Measurements from ENCODE around the gene NECAB2. TPM values are rescaled to one million over a fixed set of nuclear protein-coding genes. Genes with fewer than 3 reads are reported as not detected.

The NECAB2 gene
- total RNA-seq, 1 donor from 2014 or later = 12.6 TPM

DNA sequence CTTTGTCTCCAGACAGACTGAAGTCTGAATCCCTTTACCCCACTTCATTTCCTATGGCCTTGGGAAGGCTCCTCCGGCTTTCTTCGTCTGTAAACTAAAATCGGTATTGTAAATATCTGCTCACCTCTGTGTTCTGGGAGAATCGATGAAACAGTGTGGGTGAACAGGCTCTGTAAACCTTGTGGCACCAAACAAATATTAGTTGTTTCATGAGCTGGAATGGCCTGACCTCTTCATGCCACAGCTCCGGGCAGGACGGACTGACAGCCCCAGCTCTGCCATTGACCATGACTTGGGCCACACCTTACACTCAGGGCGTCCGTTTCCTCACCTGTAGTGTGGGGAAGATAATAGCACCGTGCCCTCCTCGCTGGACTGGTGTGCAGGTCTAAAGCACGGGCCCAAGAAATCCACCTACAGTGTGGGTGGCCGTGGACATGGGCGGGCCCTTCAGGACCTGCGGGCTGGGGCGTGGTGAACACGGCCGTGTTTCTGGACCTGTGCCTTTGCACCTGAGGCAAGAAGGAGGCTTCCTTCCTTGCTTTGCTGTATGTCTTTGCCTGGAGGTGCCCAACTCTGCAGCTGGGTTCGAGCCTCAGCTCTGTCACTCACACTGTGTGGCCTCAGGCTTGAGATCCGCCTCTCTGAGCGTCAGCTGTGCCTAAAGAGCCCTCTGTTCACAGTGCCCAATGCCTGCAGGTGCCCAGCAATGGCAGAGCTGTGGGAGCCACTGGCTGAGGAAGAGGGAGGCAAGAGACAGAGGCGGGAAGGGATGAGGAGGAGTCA, 21.1 kb upstream of the NECAB2 start:
- Histone ChIP-seq H3K27ac (no peak overlapping the region), H3K27me3 (no peaks in the 10 kb centered on the region), H3K4me3 (no peak overlapping the region), H3K36me3 (no peaks in the 10 kb centered on the region), H3K4me1 (no peaks in the 10 kb centered on the region), H3K79me2 (ENCODE audit: low read depth) (no peaks in the 10 kb centered on the region), H4K20me1 (ENCODE audit: low read depth) (no peaks in the 10 kb centered on the region), H2AFZ (replicated peaks) (no peak overlapping the region), H3K9ac (no peak overlapping the region), H3K4me2 (no peak overlapping the region), H3F3A (ENCODE audit: low read depth) (peaks cover 11% of the 10 kb centered on the region), H3K9me3 (ENCODE audit: low read depth) (no peaks in the 10 kb centered on the region)
- peaks cover 7% of the 10 kb centered on the region for H3K9me3 Mint-ChIP-seq
- TF ChIP-seq CTCF (IDR thresholded peaks at IDR 0.05) (no peak), EZH2 (IDR thresholded peaks at IDR 0.05) (no peak), EZH2phosphoT487 (IDR thresholded peaks at IDR 0.05) (no peak)
- no peak for DNase-seq (ENCODE audit: low spot score)
- H3K27me3 Mint-ChIP-seq (ENCODE audit: insufficient read depth, low read depth) = peaks cover 4% of the 10 kb centered on the region
- H3K4me3 Mint-ChIP-seq = no peak overlapping the region
- peak overlapping the region; percentile 52 for H3K27ac Mint-ChIP-seq
- no peaks in the 10 kb centered on the region for H3K36me3 Mint-ChIP-seq
- H3K4me1 Mint-ChIP-seq = peaks cover 3% of the 10 kb centered on the region

DNA sequence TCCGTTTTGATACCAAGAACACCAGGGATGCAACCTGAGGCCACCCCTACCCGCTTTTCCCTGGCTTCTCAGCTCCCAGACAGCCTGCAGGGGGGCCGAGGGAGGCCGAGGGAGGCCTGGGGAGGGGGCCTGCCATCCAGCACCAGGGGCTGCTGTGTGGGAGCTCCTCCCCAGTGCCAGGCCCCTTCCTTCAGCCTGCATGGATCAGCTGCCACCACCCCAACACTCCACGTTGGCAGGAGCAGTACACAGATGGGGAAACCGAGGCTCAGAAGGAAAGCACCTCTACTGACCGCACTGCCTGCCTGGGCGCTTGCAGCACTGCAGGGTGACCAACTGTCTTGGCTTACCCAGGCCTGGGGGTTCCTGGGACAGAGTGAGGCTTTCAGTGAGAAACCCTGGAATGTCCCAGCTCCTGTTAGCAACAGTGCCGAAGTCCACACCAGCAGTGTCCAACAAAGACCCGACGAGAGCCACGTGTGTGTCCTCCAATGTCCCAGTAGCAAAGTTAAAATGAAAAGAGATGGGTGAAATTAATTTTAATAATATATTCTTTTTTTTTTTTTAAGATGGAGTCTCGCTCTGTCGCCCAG, 20.3 kb upstream of the NECAB2 start:
- Histone ChIP-seq H2AFZ (replicated peaks) (no peak overlapping the region), H4K20me1 (ENCODE audit: low read depth) (no peaks in the 10 kb centered on the region), H3K4me2 (no peak overlapping the region), H3K27me3 (peaks cover 3% of the 10 kb centered on the region), H3F3A (ENCODE audit: low read depth) (peaks cover 11% of the 10 kb centered on the region), H3K27ac (no peak overlapping the region), H3K36me3 (no peaks in the 10 kb centered on the region), H3K9me3 (ENCODE audit: low read depth) (no peaks in the 10 kb centered on the region), H3K79me2 (ENCODE audit: low read depth) (no peaks in the 10 kb centered on the region), H3K4me1 (no peaks in the 10 kb centered on the region), H3K4me3 (no peak overlapping the region), H3K9ac (no peak overlapping the region)
- no peak for DNase-seq (ENCODE audit: low spot score)
- Mint-ChIP-seq H3K27ac (no peak overlapping the region), H3K4me3 (no peak overlapping the region), H3K9me3 (peaks cover 7% of the 10 kb centered on the region), H3K36me3 (no peaks in the 10 kb centered on the region), H3K27me3 (ENCODE audit: insufficient read depth, low read depth) (peaks cover 7% of the 10 kb centered on the region), H3K4me1 (peaks cover 3% of the 10 kb centered on the region)
- no peak for TF ChIP-seq CTCF (IDR thresholded peaks at IDR 0.05)
- no peak for TF ChIP-seq EZH2 (IDR thresholded peaks at IDR 0.05)
- TF ChIP-seq EZH2phosphoT487 (IDR thresholded peaks at IDR 0.05) = no peak

- no peak for DNase-seq (ENCODE audit: low spot score)
- Histone ChIP-seq H3K4me1 (peaks cover 7% of the 10 kb centered on the region), H3K9me3 (ENCODE audit: low read depth) (no peaks in the 10 kb centered on the region), H3K27ac (no peak overlapping the region), H3K36me3 (no peaks in the 10 kb centered on the region), H2AFZ (replicated peaks) (no peak overlapping the region), H4K20me1 (ENCODE audit: low read depth) (no peaks in the 10 kb centered on the region), H3K79me2 (ENCODE audit: low read depth) (no peaks in the 10 kb centered on the region), H3K9ac (no peak overlapping the region), H3K4me2 (no peak overlapping the region), H3K27me3 (peaks cover 14% of the 10 kb centered on the region), H3F3A (ENCODE audit: low read depth) (peaks cover 11% of the 10 kb centered on the region), H3K4me3 (no peak overlapping the region)
- Mint-ChIP-seq H3K27ac (peak overlapping the region; percentile 57), H3K27me3 (ENCODE audit: insufficient read depth, low read depth) (peaks cover 7% of the 10 kb centered on the region), H3K4me1 (peaks cover 6% of the 10 kb centered on the region), H3K4me3 (no peak overlapping the region), H3K36me3 (no peaks in the 10 kb centered on the region), H3K9me3 (peaks cover 7% of the 10 kb centered on the region)
- no peak for TF ChIP-seq EZH2 (IDR thresholded peaks at IDR 0.05)
- no peak for TF ChIP-seq CTCF (IDR thresholded peaks at IDR 0.05)
- no peak for TF ChIP-seq EZH2phosphoT487 (IDR thresholded peaks at IDR 0.05)
Measured at GRCh38 chr16:83948914-83949723, 18.9 kb upstream of the NECAB2 start.

Data from neural progenitor cell (in vitro differentiated cells).